Limb (tissue), 2 donors: Measurements from ENCODE around the gene MTMR1.

ENCODE experiments used
- DNase-seq, 2 donors: peaks; one replicate each; pipeline ENCODE4 v3.0.0-alpha.2; 2016; ENCODE audit errors: extremely low spot score in 2 of 2

The MTMR1 gene

GRCh38 chrX:150696866-150697265 is 3.7 kb downstream of the MTMR1 start:
- DNase-seq = no peak

DNA sequence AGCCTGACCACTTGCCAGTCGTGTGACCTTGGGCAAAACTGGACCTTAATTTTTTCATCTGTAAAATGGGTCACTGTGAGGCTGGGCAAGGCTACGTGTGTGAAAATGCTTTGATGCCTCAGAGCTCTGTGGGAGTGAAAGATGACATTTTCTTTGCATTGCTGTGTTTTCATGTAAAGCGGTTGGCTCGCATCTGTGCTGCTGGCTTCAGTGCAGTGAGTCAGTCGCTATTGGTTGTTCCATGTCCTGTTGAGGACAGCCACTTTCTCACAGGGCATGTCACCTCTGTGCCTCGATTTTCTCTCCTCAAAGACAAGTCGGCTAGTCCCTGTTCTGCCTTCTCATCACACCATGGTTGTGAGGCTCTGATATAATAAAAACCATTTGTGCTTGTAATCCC is 4.4 kb downstream of the MTMR1 start:
- DNase-seq = no peak

DNA sequence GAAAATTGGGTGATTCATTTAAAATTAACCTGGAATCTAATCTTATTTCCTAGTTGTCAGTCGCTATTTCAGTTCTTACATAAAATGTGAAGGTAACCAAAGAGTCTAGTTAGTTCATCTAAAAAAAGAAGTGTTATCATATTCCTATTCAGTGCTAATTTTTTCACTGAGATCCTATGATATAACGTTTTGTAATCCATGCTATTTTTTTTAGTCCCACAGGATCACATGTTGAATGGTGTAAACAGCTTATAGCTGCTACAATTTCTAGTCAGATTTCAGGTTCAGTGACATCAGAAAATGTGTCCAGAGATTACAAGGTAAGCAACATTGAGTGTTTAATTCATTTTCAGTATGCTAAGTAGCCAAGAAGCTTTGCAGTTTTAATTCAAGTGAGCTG is 5.8 kb downstream of the MTMR1 start:
- DNase-seq = no peak

DNA sequence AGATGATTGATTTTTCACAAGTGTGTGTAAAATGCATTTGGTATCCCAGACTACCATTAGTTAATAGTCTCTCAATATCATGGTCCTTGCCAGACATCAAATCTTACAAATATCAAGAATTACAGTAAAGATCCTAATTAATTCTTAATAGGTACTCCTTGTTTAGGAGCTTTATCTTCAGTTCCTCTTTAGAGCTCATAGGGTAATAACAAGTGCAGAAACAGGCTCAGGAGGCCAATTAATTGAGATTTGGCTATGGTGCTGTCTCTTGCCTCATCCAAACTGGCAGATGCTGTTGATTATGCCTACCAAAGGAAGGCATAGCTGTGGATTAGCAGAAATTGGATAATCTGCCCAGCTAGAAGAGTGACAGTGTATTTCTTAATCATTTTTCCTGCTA is 6.9 kb downstream of the MTMR1 start:
- no peak for DNase-seq

GRCh38 chrX:150701377-150701776 is 8.2 kb downstream of the MTMR1 start:
- DNase-seq = no peak

- no peak for DNase-seq
These were observed 9.9 kb downstream of the MTMR1 start for GRCh38 chrX:150702966-150703694.

- DNase-seq = no peak
These were observed 10.4 kb downstream of the MTMR1 start for GRCh38 chrX:150703695-150703974.

- DNase-seq = no peak
These were observed 10.9 kb downstream of the MTMR1 start for GRCh38 chrX:150704030-150704613.

- no peak for DNase-seq
These were observed 19.4 kb downstream of the MTMR1 start for GRCh38 chrX:150712619-150713018.

- no peak for DNase-seq
These were observed 22.0 kb downstream of the MTMR1 start for GRCh38 chrX:150715184-150715583.

- no peak for DNase-seq
These were observed 26.4 kb downstream of the MTMR1 start for GRCh38 chrX:150719621-150720020.

DNA sequence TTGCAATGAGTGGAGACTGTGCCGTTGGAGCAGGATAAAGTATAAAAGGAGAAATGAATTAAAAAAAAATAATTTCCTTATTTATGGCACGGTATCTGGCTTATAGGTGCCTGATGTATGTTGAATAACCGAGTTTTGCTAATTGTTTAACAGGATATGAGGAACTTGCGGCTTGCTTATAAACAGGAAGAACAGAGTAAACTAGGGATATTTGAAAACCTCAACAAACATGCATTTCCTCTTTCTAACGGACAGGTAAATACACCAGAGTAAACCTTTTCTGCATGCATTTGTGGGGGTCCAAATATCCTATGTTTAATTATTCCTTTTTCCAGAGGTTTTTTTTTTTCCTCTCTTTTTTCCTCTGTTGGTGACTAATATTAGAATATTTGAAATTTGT is 36.8 kb downstream of the MTMR1 start:
- no peak for DNase-seq

DNA sequence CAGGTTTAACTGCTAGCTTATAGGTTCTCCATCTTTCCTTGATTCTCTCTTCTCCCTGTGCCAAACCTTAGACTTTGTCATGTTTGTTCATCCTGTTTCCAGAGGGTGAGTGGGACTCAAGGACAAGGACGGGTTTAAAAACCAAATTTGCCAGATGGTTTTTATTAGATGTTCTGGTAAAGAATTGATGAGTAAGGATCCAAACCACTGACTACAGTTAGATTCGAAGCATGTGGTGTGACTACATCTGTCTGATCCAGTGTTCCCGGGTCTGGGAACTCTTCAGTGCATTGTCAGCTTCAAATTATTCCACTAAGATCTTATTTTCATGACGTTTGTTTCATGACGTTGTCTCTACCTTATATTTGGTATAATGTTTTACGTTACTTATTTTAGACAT is 37.5 kb downstream of the MTMR1 start:
- DNase-seq = no peak

DNA sequence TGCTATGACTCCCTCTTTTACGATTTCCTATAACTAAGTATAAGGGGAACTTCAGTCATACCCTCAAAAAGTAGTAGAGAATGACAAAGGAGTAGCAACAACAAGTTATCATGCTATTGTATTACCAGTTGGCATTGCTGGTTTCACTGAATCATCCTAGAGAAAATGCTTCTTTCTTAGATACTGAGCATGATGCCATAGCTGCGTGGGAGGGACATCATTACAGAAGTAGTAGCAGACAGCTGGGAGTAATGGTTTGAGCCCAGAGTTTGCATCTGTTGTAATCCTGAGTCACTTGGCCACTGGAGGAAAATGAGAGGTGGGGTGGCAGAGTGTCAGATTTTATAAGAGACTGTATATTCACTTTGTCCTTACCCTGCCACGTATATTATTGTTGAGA is 38.6 kb downstream of the MTMR1 start:
- DNase-seq = no peak

DNA sequence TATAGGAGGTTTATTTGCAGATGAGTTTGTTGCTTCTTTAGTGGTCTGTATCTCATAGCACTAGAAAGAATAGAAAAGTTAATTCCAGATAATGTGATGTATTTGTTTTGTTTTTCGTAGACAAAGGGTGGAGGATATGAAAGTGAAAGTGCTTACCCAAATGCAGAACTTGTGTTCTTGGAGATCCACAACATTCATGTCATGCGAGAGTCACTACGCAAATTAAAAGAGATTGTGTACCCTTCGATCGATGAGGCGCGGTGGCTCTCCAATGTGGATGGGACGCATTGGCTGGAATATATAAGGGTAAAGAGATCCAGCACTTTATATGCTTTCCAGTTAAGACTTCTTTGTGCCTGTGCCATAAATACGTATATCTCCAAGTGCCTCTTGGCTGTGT is 43.3 kb downstream of the MTMR1 start:
- no peak for DNase-seq

- DNase-seq = no peak
These were observed 58.9 kb downstream of the MTMR1 start for GRCh38 chrX:150752124-150752523.

DNA sequence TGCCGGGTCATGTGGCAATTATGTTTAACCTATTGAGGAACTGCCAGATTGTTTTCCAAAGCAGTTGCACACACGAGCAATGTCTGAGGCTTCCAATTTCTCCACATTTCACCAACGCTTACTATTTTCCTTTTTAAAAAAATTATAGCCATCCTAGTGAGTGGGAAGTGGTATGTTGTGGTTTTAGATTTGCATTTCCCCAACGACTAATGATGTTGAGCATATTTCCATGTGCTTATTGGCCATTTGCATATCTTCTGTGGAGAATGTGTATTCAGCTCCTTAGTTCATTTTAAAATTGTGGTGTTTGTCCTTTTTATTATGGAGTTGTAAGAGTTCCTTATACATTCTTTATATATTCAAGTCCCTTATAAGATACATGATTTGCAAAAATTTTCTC is 60.2 kb downstream of the MTMR1 start:
- DNase-seq = no peak

- DNase-seq = no peak
These were observed 60.8 kb downstream of the MTMR1 start for GRCh38 chrX:150753968-150754367.

DNA sequence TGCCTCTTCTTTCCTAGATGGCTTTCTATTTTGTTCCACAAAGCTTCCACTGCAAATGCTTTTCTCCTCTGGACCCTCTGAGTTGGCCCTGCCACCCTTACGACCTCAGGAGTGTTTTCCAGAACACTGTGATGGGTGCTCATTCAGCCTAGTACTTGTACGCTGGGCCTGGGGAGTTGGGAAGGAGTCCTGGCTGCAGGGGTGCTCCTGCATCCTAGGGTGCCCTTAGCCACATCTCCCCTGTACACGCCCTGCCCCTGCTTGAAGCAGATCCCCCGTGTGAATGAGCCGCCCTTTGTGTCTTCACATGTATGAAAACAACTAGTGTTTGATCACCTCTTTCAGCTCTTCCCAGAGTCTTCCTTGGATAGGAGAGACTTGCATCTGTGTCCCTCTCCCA is 64.2 kb downstream of the MTMR1 start:
- no peak for DNase-seq

- no peak for DNase-seq
These were observed 66.6 kb downstream of the MTMR1 start for GRCh38 chrX:150759568-150760416.

DNA sequence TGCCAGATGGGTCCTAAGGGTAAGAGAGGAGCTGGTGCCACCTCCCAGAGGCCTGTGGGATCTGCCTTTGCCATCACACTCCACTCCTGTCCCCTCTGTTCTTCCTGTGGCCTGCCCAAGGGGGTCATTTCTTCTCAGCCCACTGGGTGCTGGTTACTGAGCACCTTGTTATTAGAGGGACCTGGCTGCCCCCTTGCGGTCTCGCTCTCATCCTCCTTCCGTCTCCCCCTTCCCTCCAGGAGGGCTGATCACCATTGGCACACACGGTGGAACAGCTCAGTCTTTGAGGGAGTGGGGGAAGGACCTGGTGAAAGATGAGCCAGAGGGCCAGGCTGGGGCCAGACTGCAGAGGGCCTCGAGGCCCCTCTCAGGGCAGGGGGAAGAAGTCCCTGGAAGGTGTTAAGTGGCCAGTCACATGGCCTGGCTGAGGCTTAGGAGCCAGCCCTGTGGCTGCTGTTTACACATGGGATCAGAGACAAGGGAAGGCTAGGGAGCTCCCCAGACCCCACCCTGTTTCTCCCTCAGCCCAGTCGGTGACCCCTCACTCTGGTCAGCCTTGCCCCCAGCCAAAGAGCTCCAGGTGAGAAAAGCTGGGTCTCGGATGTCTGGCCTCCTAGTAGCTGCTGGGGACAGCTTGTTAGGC is 68.1 kb downstream of the MTMR1 start:
- no peak for DNase-seq

GRCh38 chrX:150761819-150762216 is 68.6 kb downstream of the MTMR1 start:
- no peak for DNase-seq
